K562 (cell line): ENCODE data around the gene FARSA. TPM values are rescaled to one million over a fixed set of nuclear protein-coding genes. Genes with fewer than 3 reads are reported as not detected.

Experiments used
- CXXC5 ChIP-seq: fragments of 250-450 bp; sonication (Bioruptor Pico); IDR thresholded peaks from 2 replicates; pipeline ENCODE4 v1.8.0; 2022; ENCODE audit warnings: inconsistent platforms, mild to moderate bottlenecking, moderate library complexity
- FOXK1 ChIP-seq: sonication (generic); formaldehyde crosslinking; IDR thresholded peaks from 2 replicates; pipeline ENCODE4 v1.8.0; 2022; ENCODE audit warnings: missing genetic modification reagents, mild to moderate bottlenecking, borderline replicate concordance
- HDAC2 ChIP-seq: fragments of 450-650 bp; IDR thresholded peaks from 2 replicates; pipeline ENCODE4 v1.6.1; 2016; ENCODE audit warnings: mild to moderate bottlenecking
- ILK ChIP-seq: fragments of 450-650 bp; IDR thresholded peaks from 2 replicates; pipeline ENCODE4 v1.6.1; 2016; ENCODE audit warnings: missing genetic modification characterization, low read depth, mild to moderate bottlenecking, missing compliant biosample characterization, moderate library complexity, borderline replicate concordance
- JUNB ChIP-seq: fragments of 450-650 bp; formaldehyde crosslinking; conservative IDR thresholded peaks from 2 replicates; pipeline ENCODE4 v1.4.0; 2020; ENCODE audit warnings: mild to moderate bottlenecking
- RAD51 ChIP-seq: fragments of 450-650 bp; IDR thresholded peaks from 2 replicates; pipeline ENCODE4 v1.7.1; 2016; ENCODE audit warnings: low read depth, mild to moderate bottlenecking, borderline replicate concordance
- STAT5B ChIP-seq: fragments of 250-450 bp; sonication (Bioruptor Pico); IDR thresholded peaks from 2 replicates; pipeline ENCODE4 v1.8.0; 2021; ENCODE audit warnings: mild to moderate bottlenecking, inconsistent platforms
- TAF1 ChIP-seq: IDR thresholded peaks from 2 replicates; pipeline ENCODE4 v1.6.1; 2011; ENCODE audit warnings: mild to moderate bottlenecking, low read length, moderate library complexity; ENCODE audit not compliant: insufficient read depth, control insufficient read depth, severe bottlenecking; ENCODE audit errors: extremely low read depth
- TCF7L2 ChIP-seq: fragments of 150-350 bp; IDR thresholded peaks from 2 replicates; pipeline ENCODE4 v1.6.1; 2016; ENCODE audit warnings: low read depth, mild to moderate bottlenecking, low read length, moderate library complexity
- ZBTB7A ChIP-seq: IDR thresholded peaks from 2 replicates; pipeline ENCODE4 v1.6.1; 2011; ENCODE audit warnings: low read depth, mild to moderate bottlenecking, low read length, moderate library complexity, borderline replicate concordance; ENCODE audit not compliant: control insufficient read depth
- ZNF140 ChIP-seq: fragments of 250-450 bp; sonication (Bioruptor Pico); IDR thresholded peaks from 2 replicates; pipeline ENCODE4 v1.8.0; 2021; ENCODE audit warnings: moderate library complexity, mild to moderate bottlenecking, inconsistent platforms
- ZNF184 ChIP-seq: sonication (generic); formaldehyde crosslinking; IDR thresholded peaks from 2 replicates; pipeline ENCODE4 v1.5.0; 2020; ENCODE audit warnings: missing genetic modification reagents
- polyA plus RNA-seq, 8 experiments: library from polyadenylated mRNA; depleted of rRNA in 4 of 8; stranded (reverse) in 5 of 8; unstranded in 3 of 8; fragments of >200 nt; fragmentation: Nextera tagmentation in 2 of 8; fragmentation: Illumina TruSeq in 1 of 8; extraction: Ambion mirVana in 2 of 8; extraction: Trizol in 1 of 8; gene quantifications; 2 replicates each; pipeline versions ENCODE4 v1.2.1 to v1.2.3, GENCODE V29; 2011 to 2014; ENCODE audit warnings: inconsistent platforms in 1 of 8, missing spikeins in 1 of 8
- total RNA-seq, 7 experiments: library from RNA; depleted of rRNA in 6 of 7; stranded (reverse); fragments of >200 nt in 6 of 7; fragmentation: Illumina TruSeq in 2 of 7; extraction: Trizol in 2 of 7; gene quantifications; 2 replicates each; pipeline versions ENCODE4 v1.2.1 to v1.2.3, GENCODE V29; 2011 to 2021; ENCODE audit warnings: low replicate concordance in 1 of 7
- TF ChIP-seq, protein P1 (sequence below): fragments of 250-450 bp; sonication (Bioruptor Pico); IDR thresholded peaks from 2 replicates; pipeline ENCODE4 v1.8.0; 2021; ENCODE audit warnings: borderline replicate concordance, mild to moderate bottlenecking, moderate library complexity; ENCODE audit not compliant: poor library complexity, severe bottlenecking
- TF ChIP-seq, protein P2 (sequence below): IDR thresholded peaks from 2 replicates; pipeline ENCODE4 v1.6.1; 2011; ENCODE audit warnings: borderline replicate concordance, low read depth, mild to moderate bottlenecking, moderate library complexity, low read length; ENCODE audit not compliant: insufficient read depth, poor library complexity, severe bottlenecking
- TF ChIP-seq, protein P3 (sequence below): fragments of 250-450 bp; sonication (Bioruptor Pico); IDR thresholded peaks from 2 replicates; pipeline ENCODE4 v1.8.0; 2022; ENCODE audit warnings: moderate library complexity, mild to moderate bottlenecking, inconsistent platforms

The FARSA gene
- total and polyA plus RNA-seq, 9 of the 15 experiments (the other 6 are each of a cell fraction or from before 2014, with no cell fraction given): 25.2 to 237 (median 89.6) TPM

DNA sequence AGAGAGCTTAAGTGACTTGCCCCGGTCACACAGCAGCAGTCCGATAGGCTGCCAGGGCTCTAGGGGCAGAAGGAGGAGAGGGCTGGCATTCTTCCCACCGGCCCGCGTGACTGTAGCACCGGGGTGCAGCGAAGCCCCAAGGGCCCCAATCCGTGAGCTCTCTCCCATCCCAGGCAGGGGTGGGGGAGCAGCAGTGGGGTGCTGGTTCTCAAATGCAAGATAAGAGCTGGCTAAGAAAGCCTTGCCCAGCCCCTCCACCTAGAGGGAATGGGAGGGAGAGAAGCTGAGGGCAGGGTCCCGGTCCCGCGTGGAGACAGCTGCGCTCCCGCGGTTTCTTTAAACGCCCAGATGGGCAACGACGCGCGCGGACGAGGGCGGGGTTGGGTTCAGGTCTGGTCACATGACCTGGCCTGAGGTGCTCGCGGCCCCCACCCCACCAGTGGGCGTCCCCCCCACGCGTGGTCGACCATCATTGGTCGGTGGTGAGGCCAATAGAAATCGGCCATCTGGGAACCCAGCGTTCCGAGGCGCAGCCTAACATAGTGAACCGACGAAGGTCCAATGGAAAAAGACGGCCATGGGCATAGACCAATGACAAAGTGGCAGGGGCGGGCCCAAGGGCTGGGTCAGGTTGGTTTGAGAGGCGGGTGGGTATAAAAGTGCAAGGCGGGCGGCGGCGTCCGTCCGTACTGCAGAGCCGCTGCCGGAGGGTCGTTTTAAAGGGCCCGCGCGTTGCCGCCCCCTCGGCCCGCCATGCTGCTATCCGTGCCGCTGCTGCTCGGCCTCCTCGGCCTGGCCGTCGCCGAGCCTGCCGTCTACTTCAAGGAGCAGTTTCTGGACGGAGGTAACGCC, 4.6 kb upstream of the FARSA start, which contains the start of gene CALR (continued):
- TF ChIP-seq JUNB (CRISPR knock-in tag) (no peak), FOXK1 (CRISPR knock-in tag) (peak; percentile 31; the same call in 1 of the 2 replicates), TCF7L2 (no peak), TAF1 (peak; percentile 84), STAT5B (no peak), HDAC2 (peak; percentile 99), RAD51 (peak; percentile 98), ZNF184 (CRISPR knock-in tag) (no peak), ILK (tag) (no peak), CXXC5 (CRISPR knock-in tag) (peak; percentile 87), ZBTB7A (peak; percentile 78), ZNF140 (CRISPR knock-in tag) (no peak)
- TF ChIP-seq, protein P1, sequence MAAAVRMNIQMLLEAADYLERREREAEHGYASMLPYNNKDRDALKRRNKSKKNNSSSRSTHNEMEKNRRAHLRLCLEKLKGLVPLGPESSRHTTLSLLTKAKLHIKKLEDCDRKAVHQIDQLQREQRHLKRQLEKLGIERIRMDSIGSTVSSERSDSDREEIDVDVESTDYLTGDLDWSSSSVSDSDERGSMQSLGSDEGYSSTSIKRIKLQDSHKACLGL (CRISPR knock-in tag): peak; percentile 67
- TF ChIP-seq, protein P2, sequence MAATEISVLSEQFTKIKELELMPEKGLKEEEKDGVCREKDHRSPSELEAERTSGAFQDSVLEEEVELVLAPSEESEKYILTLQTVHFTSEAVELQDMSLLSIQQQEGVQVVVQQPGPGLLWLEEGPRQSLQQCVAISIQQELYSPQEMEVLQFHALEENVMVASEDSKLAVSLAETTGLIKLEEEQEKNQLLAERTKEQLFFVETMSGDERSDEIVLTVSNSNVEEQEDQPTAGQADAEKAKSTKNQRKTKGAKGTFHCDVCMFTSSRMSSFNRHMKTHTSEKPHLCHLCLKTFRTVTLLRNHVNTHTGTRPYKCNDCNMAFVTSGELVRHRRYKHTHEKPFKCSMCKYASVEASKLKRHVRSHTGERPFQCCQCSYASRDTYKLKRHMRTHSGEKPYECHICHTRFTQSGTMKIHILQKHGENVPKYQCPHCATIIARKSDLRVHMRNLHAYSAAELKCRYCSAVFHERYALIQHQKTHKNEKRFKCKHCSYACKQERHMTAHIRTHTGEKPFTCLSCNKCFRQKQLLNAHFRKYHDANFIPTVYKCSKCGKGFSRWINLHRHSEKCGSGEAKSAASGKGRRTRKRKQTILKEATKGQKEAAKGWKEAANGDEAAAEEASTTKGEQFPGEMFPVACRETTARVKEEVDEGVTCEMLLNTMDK: peak; percentile 9
- TF ChIP-seq, protein P3, sequence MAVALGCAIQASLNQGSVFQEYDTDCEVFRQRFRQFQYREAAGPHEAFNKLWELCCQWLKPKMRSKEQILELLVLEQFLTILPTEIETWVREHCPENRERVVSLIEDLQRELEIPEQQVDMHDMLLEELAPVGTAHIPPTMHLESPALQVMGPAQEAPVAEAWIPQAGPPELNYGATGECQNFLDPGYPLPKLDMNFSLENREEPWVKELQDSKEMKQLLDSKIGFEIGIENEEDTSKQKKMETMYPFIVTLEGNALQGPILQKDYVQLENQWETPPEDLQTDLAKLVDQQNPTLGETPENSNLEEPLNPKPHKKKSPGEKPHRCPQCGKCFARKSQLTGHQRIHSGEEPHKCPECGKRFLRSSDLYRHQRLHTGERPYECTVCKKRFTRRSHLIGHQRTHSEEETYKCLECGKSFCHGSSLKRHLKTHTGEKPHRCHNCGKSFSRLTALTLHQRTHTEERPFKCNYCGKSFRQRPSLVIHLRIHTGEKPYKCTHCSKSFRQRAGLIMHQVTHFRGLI: no peak
